Fibroblast of skin of abdomen (primary cell): ENCODE measurements around the gene RASGRF2.

Source experiments
- DNase-seq: peaks from one replicate; pipeline ENCODE4 v3.0.0-alpha.2; 2013

RASGRF2 gene

DNA sequence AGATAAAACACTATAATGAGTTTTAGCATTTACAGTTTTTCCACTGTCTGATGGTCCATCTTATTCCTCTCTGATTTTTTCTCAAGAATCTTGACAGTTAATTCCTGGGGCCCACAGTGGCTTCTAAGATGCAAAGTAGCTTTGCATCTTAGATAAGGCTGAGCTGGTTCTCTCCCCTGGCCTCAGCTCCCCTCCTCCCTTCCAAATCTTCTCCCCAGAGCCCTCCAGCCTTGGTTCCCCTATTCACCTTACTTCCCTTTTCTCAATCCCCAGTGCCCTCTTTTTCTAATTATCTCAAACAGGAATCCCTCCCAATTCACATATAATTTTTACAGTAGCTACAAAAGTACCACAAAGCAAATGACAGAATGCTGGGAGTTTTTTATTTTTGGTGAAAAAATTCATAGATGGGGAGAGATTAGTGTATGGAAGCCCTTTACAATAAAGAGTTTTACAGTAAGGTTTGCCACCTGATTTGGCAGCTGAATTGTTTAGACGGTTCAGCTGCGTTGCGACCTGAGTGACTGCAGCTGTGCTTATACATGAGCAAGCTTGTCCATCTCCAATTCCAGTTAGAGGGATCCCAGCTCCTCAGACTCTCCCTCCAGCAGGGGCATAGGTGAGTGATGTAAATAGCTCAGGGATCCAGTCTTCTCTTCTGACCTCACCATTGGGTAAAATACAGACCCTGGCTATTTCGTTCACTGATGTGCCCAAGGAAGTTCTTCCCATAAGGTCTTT, 221.6 kb downstream of the RASGRF2 start:
- no peak for DNase-seq

DNA sequence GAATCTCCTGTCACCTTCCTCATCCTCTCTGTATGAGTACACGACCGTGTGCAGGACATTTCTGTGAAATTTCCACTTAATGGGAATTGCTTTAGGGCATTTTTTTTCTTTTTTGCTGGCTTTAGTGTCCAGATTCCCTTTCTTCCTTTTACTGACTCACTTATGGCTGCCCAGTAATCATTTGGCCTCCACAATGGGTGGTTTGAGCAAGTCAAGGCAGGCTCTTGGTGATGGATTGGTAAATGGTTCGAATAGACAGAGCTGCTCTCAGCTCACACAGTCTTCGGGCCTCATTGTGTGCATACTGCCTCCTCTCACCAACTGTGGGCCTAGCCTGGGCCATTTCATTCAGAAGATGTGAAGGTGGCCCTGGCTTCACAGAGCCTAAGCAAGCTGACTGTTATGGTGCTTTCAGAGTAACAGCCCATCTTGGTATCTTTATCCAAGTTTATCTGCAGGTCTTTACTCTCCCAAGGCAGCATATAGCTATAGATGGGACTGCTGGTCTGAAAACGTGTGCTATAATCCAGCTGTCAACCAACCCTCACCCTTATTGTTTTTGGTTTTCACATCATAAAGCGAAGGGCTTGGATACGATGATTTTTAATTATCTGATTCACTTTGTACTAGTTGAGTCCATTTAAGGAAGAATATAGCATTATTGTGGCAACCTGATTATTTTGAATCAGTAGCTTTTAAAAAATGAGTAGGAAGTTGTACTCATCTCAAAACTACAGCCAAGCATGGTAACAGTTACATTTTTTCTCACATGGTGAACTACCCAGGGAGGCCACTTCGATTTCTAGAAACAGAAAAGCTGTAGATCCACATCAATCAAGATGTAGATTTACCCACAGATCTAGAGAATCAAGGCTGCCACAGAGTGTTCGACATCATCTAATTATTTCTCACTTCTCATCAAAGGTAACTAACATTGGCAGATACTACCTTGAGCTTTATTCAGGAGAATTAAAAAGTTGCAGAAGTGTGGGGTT, 222.5 kb downstream of the RASGRF2 start:
- DNase-seq = no peak

DNA sequence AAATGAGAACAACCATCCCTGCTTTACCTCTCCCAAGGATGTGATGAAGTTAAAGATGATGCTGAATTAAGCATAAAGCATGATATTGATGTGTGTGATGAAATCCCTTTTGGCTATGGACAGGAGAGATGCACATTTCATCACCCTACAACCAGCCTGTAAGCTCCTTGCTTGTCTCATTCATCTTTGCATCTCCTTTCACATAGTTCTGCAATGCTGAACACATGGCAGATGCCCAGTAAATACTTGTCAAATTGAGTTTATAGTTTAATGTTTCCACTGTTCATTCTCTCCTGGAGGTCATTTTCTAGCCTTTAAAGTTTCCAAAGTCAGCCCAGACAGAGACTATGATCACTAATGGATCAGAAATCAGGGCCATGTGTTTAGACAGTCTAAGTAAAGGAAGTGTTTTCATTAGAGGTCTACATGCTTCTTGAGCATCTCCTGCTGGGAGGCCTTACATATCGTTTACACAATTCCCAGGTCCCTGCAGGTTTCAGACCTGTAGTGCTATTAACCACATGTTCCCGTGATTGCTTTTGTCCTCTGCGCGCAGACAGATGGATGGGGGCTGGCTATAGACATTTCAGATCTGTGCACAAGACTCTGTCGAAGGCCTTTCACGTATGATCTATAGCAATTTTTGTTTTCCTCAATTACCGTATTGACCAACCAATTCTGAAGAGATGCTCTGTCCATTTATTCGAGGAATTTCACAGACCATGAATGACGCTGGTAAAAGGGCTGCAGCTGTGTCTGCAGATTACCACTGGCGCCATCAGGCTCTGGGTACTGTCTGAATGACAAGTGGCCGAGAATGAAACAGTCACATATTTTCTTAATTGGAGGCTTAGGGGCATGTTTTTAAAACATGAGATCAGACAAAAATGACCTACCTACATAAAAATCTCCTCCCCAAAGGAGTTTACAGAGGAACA, 223.9 kb downstream of the RASGRF2 start:
- DNase-seq = peak; percentile 25

DNA sequence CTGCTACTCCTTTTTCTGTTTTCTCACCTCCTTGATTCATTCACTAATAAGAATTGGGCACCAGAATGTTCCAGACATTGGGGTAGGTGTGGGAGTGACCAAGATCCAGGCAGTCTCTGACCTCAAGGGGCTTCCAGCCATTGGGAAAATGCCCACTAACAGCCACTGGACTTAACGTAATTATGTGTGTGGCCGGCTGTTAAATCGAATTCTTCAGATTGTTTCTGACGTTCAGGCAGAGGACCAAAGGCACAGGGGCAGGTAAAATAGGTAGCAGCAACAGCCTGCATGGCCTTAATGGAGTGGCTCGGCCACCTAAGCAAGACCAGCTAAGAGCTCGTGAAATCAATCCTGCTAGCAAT, 224.6 kb downstream of the RASGRF2 start:
- no peak for DNase-seq

DNA sequence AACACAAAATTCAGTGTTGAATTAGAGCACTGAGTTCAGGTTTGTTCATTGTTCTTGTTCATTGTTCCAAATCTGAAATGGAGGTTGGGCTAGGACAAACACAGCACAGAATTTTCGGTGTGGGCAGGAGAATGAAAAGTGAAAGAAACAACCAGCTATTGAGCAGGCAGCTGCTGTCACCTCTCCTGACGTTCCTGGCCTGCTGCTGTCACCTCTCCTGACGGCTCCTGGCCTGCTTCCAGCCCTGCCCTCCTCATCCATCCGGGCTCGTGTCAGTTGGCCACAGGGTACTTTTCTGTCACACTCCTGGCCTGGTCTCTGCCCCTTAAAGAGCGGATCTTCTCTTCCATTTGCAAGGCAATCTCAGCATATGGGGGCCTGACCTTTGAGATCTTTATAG, 227.7 kb downstream of the RASGRF2 start:
- no peak for DNase-seq

DNA sequence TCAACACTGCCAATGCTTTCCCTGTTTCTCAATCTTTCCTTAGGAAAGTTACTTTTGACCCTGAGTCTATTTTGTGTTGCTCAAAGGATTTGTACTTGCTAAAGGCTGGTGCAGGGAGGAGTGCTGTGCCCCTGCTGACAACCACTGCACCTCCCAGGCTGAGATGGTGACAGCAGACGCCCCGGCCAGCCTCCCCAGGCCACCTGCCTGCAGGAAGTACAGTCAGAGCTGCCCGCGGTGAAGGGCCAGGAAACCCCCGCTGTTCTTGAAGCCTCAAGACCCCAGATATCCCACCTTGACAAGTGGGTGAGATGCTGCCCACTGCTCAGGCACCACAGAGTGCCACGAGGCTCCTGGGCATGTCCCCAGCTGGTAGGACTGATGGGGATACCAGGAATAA, 228.8 kb downstream of the RASGRF2 start:
- no peak for DNase-seq

DNA sequence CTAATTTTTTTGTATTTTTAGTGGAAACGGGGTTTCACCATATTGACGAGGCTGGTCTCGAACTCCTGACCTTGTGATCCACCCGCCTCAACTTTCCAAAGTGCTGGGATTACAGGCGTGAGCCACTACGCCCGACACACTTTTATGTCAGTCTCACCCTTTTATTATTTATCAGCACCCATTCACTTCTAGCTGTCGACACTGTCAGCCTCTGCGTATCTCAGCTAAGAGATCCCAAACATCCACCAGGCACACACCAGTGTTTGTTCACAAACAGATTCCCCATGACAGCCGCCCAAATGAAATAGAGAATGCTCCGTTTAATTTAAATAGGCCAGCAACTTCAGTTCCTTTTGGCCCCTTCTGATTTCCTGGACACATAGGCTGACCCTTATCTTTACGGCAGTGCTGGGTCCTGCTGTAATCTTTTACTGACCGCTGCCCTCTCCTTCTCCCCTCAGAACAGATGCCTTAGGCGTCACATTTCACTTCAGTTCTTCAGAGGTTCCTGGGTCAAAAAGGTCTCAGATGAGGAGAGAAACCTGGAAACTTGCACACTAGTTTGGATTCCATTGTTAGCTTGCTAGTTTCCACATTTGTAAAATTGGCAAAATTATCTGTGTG, 229.8 kb downstream of the RASGRF2 start:
- no peak for DNase-seq

DNA sequence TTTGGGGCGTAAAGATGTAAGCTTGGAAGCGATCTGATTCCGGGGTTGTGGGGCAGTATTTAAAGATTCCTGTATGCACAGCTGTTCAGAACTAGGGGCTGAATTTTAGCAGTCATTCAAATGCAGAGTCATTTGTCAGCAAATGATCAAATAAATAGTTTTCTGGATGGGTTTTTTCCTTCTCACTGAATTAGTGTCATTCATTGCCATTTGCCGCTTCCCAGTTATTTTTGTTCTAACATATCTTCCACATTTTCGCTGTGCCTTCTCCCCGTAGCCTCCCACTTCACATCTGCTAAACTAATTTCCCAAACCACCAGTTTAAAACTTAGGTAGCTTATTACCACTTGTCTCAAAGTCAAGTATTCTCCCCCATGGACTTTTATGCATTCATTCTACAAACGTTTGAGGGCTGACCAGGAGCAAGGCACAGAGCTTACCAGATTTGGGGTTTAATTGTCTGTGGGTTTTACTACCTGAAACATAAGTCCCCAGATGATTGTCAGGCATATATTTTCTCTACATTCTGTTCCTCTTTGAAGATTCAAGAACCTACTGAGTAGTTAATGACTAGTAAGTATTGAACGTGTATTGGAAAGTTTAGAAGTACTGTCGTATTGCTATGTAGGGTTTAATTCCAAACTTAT, 231.7 kb downstream of the RASGRF2 start:
- DNase-seq = no peak

DNA sequence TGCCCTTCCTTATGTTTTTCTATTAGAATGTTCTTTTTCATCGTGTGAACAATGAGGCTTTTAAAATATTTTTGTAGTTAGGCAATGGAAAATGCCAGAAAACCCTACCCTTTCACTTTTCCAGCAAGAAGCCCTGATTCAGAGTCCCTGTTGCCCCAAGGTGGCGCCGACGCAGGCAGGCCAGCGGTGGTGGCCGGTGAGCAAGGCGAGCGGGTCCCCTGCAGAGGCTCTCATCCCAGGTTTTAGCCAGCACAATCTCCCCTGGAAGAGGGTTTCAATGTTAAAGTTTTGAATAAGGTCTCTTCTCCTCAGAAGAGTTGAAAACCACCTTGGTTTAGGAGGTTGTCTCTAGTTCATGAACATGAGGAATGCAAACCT, 232.2 kb downstream of the RASGRF2 start:
- no peak for DNase-seq

DNA sequence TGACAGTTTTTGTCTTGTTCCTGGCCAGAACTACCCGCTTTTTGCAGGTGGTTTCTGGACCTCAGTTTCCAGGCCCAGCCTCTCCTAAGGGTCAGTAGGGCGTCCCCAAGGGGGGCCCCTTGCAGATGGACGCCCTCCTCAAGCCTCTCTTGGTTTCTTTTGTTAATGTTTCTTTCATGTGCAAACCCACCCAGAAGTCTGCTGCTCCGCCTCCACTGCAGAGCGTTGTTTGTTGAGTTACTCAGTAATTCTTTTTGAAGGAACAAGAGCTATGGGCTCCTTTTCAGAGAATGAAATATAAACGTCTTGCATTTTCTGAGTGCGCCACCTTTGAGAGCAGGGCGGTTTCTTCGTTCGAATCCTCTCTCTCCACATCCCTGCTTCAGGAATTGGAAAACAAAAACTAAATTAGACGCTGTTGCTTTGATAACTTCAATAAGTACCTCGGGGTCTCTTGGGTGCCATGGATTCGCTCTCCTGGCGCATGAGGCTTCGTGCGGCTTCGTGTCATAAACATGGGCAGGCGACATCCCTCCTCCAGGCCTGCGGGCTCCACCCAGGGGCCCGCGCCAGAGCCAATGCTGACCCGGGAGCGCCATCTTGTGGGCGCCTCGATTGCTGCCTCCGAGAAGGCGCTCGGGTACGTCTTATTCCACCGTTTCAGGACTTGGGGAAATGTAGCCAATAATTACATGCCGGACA, 234.6 kb downstream of the RASGRF2 start:
- DNase-seq = peak; percentile 75

DNA sequence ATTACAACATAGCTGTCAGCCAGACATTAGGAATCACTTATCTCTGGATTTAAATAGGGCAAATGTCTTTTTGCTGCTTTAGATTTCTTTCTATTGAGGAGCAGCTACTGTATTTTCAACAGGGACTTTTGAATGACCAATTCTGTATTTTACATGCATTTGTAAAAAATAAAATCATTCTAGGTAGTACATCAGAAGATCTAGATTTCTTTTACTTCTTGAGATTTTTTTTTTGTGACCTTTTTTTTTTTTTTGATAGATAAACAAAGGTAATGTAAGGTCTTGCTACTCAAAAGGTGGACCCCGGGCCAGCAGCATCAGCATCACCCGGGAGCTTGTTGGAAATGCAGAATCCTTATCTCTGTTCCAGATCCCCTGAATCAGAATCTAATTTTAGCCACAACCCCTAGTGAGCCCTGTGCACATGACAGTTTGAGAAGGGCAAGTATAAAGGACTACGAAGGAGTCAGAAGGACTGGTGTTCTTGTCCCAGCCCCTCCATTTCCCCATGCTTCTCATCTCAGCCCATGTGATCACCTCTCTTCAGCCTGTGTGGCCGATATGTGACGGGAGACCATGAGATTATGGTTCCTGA, 235.3 kb downstream of the RASGRF2 start:
- no peak for DNase-seq

DNA sequence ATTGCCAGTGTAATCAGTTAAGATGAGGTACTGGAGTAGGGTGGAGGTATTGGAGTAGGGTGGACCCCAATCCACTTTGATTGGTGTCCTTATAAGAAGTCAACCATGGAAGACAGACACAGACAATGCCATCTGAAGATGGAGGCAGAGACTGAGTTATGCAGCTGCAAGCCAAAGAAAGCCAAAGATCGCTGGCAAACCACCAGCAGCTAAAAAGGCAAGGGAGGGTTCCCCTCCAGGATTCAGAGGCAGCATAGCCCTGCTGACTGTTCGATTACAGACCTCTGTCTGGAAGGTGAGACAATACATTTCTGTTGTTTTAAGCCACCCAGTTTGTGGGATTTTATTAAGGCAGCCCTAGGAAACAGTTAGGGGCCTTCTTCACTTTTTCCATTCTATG, 242.5 kb downstream of the RASGRF2 start:
- no peak for DNase-seq

DNA sequence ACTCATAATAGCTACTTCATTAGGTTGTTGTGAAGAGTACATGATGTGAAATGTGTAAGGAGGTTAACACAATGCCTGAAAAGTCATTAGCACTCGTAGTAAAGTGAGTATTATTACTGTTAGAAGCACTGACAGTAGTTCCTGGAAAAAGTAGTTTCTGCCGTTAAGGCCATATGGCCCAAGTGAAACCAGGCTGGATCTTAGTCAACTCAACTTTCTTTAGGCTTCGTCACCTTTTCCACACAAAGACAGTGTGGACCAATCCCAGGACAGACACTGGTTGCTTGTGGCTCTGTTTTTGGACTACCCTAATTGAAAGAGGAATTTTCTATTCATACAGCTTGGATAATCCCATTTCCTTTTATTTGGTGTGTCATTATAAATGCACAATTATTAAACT, 243.6 kb downstream of the RASGRF2 start:
- no peak for DNase-seq

DNA sequence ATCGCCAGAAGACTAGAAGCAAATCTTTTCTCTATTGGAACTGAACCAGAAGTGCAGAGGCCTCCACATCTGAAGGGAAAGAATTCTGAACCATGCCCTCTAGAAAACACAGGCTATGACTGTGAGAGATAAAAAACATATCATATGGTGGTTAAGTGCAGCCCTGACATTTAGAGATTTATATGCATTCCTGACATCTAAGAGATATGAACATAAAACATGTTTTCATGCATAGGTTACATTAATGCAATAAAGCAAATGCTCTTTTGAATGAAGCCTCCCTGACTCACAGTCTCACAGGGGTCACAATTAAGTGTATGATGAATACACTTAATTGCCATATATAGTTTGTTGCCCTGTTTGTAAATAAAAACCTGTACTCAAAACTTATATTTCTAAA, 244.0 kb downstream of the RASGRF2 start:
- DNase-seq = no peak

DNA sequence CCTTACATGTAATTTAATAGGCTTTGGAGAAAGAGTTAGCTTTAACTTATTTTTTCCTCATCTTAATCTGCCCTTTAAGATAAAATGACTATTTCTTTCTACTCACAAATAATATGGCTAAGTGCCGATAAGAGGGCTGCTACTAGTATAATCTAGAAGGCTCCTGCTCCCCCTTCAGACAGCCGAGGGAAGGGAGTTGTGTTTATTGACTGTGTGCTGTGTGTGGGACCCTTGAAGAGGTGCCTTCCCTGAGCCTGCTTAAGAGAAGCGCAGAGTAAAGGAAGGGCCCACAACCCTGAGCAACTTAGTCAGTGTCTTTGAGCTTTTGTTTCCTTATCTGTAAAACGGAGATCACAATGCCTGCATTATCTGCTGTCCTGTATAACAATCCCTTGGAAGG, 244.9 kb downstream of the RASGRF2 start:
- no peak for DNase-seq

DNA sequence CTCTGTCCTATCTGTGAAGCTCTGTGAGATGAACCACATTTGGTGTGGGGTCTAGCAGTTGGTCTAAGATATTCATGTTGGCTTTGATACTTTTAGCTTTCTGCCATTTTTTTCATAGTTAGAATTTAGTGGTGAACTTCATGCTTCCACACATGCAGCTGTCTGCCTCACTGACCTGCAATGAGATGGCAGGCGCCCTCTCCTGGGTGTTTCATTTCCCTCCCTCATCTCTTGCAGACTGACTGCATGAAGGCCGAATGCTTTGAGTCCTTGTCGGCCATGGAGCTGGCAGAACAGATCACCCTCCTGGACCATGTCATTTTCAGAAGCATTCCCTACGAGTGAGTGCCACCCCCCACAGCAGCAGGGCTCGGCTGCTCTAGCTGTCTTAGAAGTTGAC, 246.8 kb downstream of the RASGRF2 start:
- peak; percentile 9 for DNase-seq

DNA sequence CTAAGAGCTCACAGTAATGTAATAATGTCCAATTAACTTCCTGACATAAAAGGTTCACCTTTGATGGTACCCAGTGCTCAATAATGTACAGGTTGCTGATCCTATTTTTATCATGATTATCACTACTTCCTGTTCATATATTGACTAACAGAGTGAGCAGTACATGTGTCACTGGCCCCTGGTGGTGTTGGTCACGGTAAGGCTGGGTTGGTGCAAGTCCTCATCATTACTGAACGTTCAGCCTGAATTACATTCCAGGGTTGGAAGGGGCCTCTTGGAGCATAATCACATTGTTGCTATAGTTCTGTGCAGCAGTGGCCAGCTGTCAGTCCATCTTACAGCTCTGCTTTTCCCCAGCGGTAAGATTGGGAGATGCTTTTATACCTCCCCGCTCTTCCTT, 248.7 kb downstream of the RASGRF2 start:
- DNase-seq = no peak

DNA sequence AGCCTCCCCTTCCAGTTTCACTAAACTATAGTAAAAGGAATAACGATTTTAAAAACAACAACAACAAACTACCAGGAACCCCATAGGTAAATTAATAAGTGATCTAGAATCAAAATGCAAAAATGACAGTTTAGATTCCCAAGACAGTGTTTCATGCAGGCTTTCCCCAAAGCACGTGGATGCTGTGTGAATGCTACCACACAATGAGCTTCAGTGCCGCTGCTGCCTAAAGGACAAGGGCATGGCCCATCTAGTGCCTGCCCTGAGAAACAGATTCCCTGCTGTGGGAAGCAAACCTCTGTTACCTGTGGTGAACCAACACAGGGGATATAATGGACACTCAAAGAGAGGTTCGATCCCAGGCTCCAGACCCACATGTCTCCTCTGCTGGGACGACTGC, 249.2 kb downstream of the RASGRF2 start:
- no peak for DNase-seq

DNA sequence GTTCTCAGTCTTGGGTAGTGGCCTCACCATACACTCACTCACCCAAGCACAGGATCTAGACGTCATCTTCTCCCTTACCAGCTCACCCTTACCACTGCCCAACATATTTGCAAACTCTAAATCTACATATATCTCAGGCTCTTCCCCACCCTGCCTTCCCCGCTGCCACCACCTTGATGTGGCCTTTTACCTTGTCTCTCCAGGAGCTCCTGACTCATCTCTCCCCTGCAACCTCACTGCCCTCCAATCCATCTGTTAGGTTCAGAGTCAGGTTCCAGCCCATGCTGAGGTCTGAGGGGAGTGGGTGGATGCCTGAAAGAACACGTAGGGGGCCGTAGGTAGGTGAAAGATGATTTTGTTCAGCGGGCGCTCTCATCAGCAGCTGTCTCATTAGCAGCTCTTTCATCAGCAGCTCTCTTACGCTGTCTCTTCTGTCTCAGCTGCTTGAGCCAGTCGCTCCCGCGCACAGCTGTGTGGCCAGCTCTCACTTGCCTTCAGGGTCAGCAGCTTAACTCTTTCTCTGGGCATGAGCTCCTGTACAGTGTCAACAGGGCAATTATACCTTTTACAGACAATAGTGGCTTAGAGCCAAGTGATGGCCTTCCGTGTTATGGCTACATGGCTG, 249.8 kb downstream of the RASGRF2 start:
- no peak for DNase-seq

DNA sequence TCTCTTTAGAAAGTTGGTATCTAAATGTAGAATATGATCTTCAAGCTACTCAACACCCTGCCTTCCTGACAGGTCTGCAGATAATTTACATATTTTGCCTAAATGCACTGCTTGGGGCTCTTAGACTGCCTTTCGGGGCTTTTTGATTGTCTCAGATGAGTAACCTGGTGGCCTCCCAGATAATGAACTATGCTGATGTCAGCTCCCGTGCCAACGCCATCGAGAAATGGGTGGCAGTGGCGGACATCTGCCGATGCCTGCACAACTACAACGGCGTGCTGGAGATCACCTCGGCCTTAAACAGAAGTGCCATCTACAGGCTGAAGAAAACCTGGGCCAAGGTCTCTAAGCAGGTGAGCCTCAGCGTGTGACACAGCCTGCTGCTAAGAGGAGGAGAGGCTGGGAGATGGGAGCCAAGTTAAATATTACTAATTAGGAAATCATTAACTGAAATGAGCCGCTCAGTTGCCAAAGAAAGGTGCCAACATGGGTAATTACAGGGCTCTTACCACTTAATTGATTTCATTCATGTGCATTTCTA, 252.1 kb downstream of the RASGRF2 start:
- no peak for DNase-seq
